ENCODE data around the gene SAMD13.

- TF ChIP-seq, protein P1, sequence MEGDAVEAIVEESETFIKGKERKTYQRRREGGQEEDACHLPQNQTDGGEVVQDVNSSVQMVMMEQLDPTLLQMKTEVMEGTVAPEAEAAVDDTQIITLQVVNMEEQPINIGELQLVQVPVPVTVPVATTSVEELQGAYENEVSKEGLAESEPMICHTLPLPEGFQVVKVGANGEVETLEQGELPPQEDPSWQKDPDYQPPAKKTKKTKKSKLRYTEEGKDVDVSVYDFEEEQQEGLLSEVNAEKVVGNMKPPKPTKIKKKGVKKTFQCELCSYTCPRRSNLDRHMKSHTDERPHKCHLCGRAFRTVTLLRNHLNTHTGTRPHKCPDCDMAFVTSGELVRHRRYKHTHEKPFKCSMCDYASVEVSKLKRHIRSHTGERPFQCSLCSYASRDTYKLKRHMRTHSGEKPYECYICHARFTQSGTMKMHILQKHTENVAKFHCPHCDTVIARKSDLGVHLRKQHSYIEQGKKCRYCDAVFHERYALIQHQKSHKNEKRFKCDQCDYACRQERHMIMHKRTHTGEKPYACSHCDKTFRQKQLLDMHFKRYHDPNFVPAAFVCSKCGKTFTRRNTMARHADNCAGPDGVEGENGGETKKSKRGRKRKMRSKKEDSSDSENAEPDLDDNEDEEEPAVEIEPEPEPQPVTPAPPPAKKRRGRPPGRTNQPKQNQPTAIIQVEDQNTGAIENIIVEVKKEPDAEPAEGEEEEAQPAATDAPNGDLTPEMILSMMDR (IDR thresholded peaks at IDR 0.05; ENCODE audit: poor library complexity, severe bottlenecking), result no peak
- TF ChIP-seq EP300 (conservative IDR thresholded peaks at IDR 0.05; ENCODE audit: poor library complexity, severe bottlenecking) (no peak), POLR2AphosphoS5 (IDR thresholded peaks at IDR 0.05) (no peak), EZH2 (IDR thresholded peaks at IDR 0.05; ENCODE audit: borderline replicate concordance, insufficient read depth, low read length, poor library complexity, severe bottlenecking) (no peak), REST (IDR thresholded peaks at IDR 0.05; ENCODE audit: borderline replicate concordance) (no peak), TAF1 (IDR thresholded peaks at IDR 0.05; ENCODE audit: low read depth) (no peak), MXI1 (conservative IDR thresholded peaks at IDR 0.05; ENCODE audit: poor library complexity, severe bottlenecking) (no peak), SMC3 (conservative IDR thresholded peaks at IDR 0.05; ENCODE audit: poor library complexity) (no peak), RAD21 (conservative IDR thresholded peaks at IDR 0.05) (no peak)
Measured at GRCh38 chr1:84365225-84366221, 64.0 kb downstream of the SAMD13 start.
